ENCODE data around the gene PI4KA.

DNA sequence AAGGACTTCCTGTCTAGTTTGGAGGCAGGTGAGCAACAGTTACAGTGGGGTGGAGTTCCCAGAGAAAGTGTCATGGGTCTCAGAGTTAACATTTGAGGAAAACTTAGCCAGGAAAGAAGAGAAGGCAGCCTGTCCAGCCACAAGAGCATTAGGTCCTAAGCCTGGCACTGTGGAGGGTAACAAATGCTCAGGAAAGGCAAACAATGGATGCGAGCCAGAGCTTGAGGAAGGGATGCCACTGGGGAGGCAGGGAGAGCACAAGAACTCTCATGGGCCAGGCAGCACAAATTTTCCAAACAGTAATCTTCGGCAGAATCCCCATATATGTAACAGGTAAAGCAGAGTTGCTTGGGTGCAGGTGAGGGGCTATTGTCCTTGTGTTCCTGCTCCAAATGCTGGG, 92.7 kb downstream of the PI4KA start:
- TF ChIP-seq, protein P1, sequence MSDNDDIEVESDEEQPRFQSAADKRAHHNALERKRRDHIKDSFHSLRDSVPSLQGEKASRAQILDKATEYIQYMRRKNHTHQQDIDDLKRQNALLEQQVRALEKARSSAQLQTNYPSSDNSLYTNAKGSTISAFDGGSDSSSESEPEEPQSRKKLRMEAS (IDR thresholded peaks at IDR 0.05): no peak
- no peak for TF ChIP-seq TAF1 (IDR thresholded peaks at IDR 0.05; ENCODE audit: low read depth)
- TF ChIP-seq, protein P2, sequence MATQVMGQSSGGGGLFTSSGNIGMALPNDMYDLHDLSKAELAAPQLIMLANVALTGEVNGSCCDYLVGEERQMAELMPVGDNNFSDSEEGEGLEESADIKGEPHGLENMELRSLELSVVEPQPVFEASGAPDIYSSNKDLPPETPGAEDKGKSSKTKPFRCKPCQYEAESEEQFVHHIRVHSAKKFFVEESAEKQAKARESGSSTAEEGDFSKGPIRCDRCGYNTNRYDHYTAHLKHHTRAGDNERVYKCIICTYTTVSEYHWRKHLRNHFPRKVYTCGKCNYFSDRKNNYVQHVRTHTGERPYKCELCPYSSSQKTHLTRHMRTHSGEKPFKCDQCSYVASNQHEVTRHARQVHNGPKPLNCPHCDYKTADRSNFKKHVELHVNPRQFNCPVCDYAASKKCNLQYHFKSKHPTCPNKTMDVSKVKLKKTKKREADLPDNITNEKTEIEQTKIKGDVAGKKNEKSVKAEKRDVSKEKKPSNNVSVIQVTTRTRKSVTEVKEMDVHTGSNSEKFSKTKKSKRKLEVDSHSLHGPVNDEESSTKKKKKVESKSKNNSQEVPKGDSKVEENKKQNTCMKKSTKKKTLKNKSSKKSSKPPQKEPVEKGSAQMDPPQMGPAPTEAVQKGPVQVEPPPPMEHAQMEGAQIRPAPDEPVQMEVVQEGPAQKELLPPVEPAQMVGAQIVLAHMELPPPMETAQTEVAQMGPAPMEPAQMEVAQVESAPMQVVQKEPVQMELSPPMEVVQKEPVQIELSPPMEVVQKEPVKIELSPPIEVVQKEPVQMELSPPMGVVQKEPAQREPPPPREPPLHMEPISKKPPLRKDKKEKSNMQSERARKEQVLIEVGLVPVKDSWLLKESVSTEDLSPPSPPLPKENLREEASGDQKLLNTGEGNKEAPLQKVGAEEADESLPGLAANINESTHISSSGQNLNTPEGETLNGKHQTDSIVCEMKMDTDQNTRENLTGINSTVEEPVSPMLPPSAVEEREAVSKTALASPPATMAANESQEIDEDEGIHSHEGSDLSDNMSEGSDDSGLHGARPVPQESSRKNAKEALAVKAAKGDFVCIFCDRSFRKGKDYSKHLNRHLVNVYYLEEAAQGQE (IDR thresholded peaks at IDR 0.05; ENCODE audit: low read depth): no peak
- TF ChIP-seq FOXM1 (IDR thresholded peaks at IDR 0.05; ENCODE audit: borderline replicate concordance, low read depth): no peak
- TF ChIP-seq CREB1 (IDR thresholded peaks at IDR 0.05; ENCODE audit: low read depth): no peak
